PC-9 (cell line): ENCODE results near the gene EPHA4. TPM values are rescaled to one million over a fixed set of nuclear protein-coding genes. Genes with fewer than 3 reads are reported as not detected.

Experiments
- Bru-seq: library from RNA; stranded (reverse); fragments of 400-500 nt; gene quantifications from one replicate; lab custom pipeline; 2021; lab: Mats Ljungman, UMichigan
- BruChase-seq, 2 experiments: library from RNA; stranded (reverse); fragments of 400-500 nt; gene quantifications; one replicate each; lab custom pipeline; 2021; lab: Mats Ljungman, UMichigan
- BruUV-seq: library from RNA; stranded (reverse); fragments of 400-500 nt; replicated peaks from 2 replicates; lab custom pipeline; 2021; lab: Mats Ljungman, UMichigan
- CTCF ChIA-PET: fragments of 300-600 bp; sonication (Branson Sonifier 250); formaldehyde crosslinking; loops from one replicate; lab custom pipeline; 2022; ENCODE audit warnings: antibody characterized with exemption; lab: Charles Lee
- POLR2A ChIA-PET: fragments of 300-600 bp; sonication (Branson Sonifier 250); formaldehyde crosslinking; loops from one replicate; lab custom pipeline; 2022; ENCODE audit warnings: antibody characterized with exemption; ENCODE audit not compliant: unreplicated experiment; lab: Charles Lee
- DNase-seq, 2 experiments: peaks; one replicate each; pipeline versions ENCODE4 v3.0.0 to v3.0.0-alpha.2; 2015 to 2022; ENCODE audit warnings: mixed read lengths in 1 of 2
- H2AFZ ChIP-seq: fragments of 200-600 bp; sonication (generic); 2 replicates; pipeline ENCODE4 v1.8.1; 2017; ENCODE audit warnings: antibody characterized with exemption
- H3F3A ChIP-seq: fragments of 200-600 bp; sonication (generic); 2 replicates; pipeline ENCODE4 v1.8.1; 2017; ENCODE audit warnings: antibody characterized with exemption, mild to moderate bottlenecking, low read depth; ENCODE audit not compliant: insufficient read depth
- H3K27ac ChIP-seq: fragments of 200-600 bp; sonication (generic); 2 replicates; pipeline ENCODE4 v1.6.1; 2016; ENCODE audit warnings: mixed run types
- H3K27me3 ChIP-seq: fragments of 200-600 bp; sonication (generic); 2 replicates; pipeline ENCODE4 v1.6.1; 2016; ENCODE audit warnings: low read depth, mixed run types; ENCODE audit not compliant: insufficient read depth
- H3K36me3 ChIP-seq: fragments of 200-600 bp; sonication (generic); 2 replicates; pipeline ENCODE4 v1.6.1; 2016; ENCODE audit warnings: low read depth, mixed run types
- H3K4me1 ChIP-seq: fragments of 200-600 bp; sonication (generic); replicated peaks from 2 replicates; pipeline ENCODE4 v1.6.1; 2016; ENCODE audit warnings: mixed run types; ENCODE audit not compliant: insufficient read depth
- H3K4me2 ChIP-seq: fragments of 200-600 bp; sonication (generic); 2 replicates; pipeline ENCODE4 v1.6.1; 2017; ENCODE audit warnings: mixed run types
- H3K4me3 ChIP-seq: fragments of 200-600 bp; sonication (generic); 2 replicates; pipeline ENCODE4 v1.6.1; 2016; ENCODE audit warnings: mixed run types
- H3K79me2 ChIP-seq: fragments of 200-600 bp; sonication (generic); 2 replicates; pipeline ENCODE4 v1.6.1; 2017; ENCODE audit warnings: low read depth, mixed run types
- H3K9me2 ChIP-seq: fragments of 200-600 bp; sonication (generic); 2 replicates; pipeline ENCODE4 v1.8.1; 2017; ENCODE audit warnings: mild to moderate bottlenecking; ENCODE audit not compliant: insufficient read depth
- H3K9me3 ChIP-seq: fragments of 200-600 bp; sonication (generic); 2 replicates; pipeline ENCODE4 v1.8.1; 2016; ENCODE audit warnings: low read depth; ENCODE audit not compliant: insufficient read depth
- H4K20me1 ChIP-seq: fragments of 200-600 bp; sonication (generic); 2 replicates; pipeline ENCODE4 v1.8.1; 2017; ENCODE audit not compliant: insufficient read depth
- EZH2 ChIP-seq: fragments of 200-600 bp; sonication (generic); IDR thresholded peaks from 2 replicates; pipeline ENCODE4 v1.8.0; 2017; ENCODE audit warnings: antibody characterized with exemption, low read depth
- intact Hi-C: fragments of 100-400 bp; cut with micrococcal nuclease; formaldehyde crosslinking; loops from one replicate; pipeline ENCODE4 v1.10.0; 2022; ENCODE audit not compliant: unreplicated experiment
- long read RNA-seq: library from polyadenylated mRNA; stranded (forward); transcript quantifications from one replicate; pipeline ENCODE4 v2.0.0, GENCODE V29; 2022
- total RNA-seq: library from RNA; stranded (reverse); gene quantifications from 2 replicates; pipeline ENCODE4 v1.2.3, GENCODE V29; 2021
- TF ChIP-seq, protein P1 (sequence below): fragments of 200-600 bp; sonication (generic); conservative IDR thresholded peaks from 2 replicates; pipeline ENCODE4 v1.6.1; 2017; ENCODE audit warnings: mixed run types, antibody characterized with exemption, mild to moderate bottlenecking, moderate library complexity

EPHA4 gene
- total RNA-seq (10.6 and 21.3 TPM in 2 replicates), Bru-seq, nascent RNA (percentile 67 among the genes with signal in this experiment), BruChase-seq, experiment 1, labeled RNA remaining after a 2-hour chase (percentile 66 among the genes with signal in this experiment), BruChase-seq, experiment 2, labeled RNA remaining after a 6-hour chase (percentile 49 among the genes with signal in this experiment)
- long read RNA-seq, partial matches to known transcripts = 1 of 5 reads
- long read RNA-seq, other reads (novel, unspliced or antisense) = 4 of 5 reads

DNA sequence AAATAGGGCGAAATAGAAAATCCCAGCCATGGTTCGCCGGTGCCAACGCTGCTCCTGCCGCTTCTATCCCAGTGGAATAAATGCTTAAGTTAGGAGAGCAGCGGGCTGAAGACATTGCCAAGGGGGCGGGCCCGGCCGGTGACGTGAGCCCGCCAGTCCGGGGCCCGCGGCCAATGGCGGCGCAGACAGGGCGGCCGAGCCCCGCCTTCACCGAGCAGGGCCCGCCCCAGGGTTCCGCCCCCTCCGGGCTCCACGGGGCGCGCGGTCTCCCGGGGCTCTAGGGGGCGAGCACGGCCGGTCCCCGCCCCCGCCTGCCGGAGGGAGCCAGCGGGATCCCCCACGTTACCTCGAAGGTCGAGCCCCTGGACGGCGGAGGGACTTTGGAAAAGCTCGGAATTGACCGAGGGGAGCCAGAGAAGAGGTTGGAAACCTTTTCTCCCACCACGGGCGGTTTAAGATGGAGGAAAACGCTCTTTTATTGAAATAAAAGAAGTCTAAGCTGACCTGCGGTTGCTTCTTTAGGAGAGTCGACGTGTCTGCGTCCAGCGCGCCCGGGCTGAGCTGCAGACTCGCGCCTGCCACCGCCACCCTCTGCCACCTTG, at the start of gene EPHA4:
Gene EPHA4, minus strand, starts transcription at position 86 of the 602 bp plus-strand sequence. Its CDS starts 56 bp downstream, at position 30.
- peak within 1 kb of the TSS; percentile 87 for H3K4me3 ChIP-seq
- 0 out of 2 replicates have a peak, but pooled peaks cover 8% of the 10 kb centered on the region for H3K36me3 ChIP-seq
- intact Hi-C loops = loop anchor here (2.0 to 10.0 kb wide), 9 partner anchors 68 to 1478 kb away; no protein-coding TSS in a partner anchor
- H3K4me2 ChIP-seq = peak within 1 kb of the TSS; percentile 90
- CTCF ChIA-PET = interaction anchor here (0.7 to 1.8 kb wide), 3 partner anchors 13 to 424 kb away, joined by 3 to 10 read pairs (median 3); no protein-coding TSS in a partner anchor
- no peaks in the 10 kb centered on the region for H3K9me3 ChIP-seq
- H3K27ac ChIP-seq = peak within 1 kb of the TSS; percentile 51
- peak; percentile 87 to 97 for DNase-seq
- POLR2A ChIA-PET = interaction anchor here (0.6 kb wide), 3 partner anchors 10 to 335 kb away, joined by 3 to 4 read pairs (median 3); no protein-coding TSS in a partner anchor
- peaks cover 15% of the 10 kb centered on the region for H3K4me1 ChIP-seq
- no peak for TF ChIP-seq EZH2
- TF ChIP-seq, protein P1, sequence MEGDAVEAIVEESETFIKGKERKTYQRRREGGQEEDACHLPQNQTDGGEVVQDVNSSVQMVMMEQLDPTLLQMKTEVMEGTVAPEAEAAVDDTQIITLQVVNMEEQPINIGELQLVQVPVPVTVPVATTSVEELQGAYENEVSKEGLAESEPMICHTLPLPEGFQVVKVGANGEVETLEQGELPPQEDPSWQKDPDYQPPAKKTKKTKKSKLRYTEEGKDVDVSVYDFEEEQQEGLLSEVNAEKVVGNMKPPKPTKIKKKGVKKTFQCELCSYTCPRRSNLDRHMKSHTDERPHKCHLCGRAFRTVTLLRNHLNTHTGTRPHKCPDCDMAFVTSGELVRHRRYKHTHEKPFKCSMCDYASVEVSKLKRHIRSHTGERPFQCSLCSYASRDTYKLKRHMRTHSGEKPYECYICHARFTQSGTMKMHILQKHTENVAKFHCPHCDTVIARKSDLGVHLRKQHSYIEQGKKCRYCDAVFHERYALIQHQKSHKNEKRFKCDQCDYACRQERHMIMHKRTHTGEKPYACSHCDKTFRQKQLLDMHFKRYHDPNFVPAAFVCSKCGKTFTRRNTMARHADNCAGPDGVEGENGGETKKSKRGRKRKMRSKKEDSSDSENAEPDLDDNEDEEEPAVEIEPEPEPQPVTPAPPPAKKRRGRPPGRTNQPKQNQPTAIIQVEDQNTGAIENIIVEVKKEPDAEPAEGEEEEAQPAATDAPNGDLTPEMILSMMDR = peak; percentile 50; the same call in 1 of the 2 replicates
- no peaks in the 10 kb centered on the region for H4K20me1 ChIP-seq
- H3K79me2 ChIP-seq = peaks cover 15% of the 10 kb centered on the region
- TSS peak; percentile 52 for BruUV-seq
- no peaks in the 10 kb centered on the region for H3K27me3 ChIP-seq
- no peaks in the 10 kb centered on the region for H3K9me2 ChIP-seq
- peak within 1 kb of the TSS; percentile 98 for H2AFZ ChIP-seq
- H3F3A ChIP-seq = peaks cover 14% of the 10 kb centered on the region; the same call in 1 of the 2 replicates

DNA sequence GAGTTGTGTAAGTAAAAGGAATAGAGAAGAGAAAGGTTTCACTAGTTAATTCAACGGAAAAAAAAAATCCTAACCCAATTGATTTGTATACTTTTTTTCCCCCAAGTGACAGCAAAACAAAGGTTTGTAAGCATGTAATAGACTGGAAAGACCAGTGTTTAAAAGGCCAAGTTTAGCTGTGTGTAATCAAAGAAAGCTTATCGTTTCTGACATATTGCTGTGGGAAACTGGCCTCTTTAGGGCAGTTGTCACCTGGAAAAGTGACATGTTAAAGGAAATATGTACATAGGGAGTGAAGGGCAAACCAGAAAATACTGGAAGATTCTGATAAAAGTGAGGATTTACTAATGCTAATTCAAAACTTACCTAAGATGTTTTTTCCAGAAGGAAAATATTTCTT, 45.9 kb upstream of the EPHA4 start:
- POLR2A ChIA-PET = no interaction called here
- Histone ChIP-seq H4K20me1 (no peaks in the 10 kb centered on the region), H3K27ac (no peak overlapping the region), H3K4me1 (no peaks in the 10 kb centered on the region), H3K9me3 (no peaks in the 10 kb centered on the region), H3K4me2 (no peak overlapping the region), H3K36me3 (no peaks in the 10 kb centered on the region), H3K79me2 (no peaks in the 10 kb centered on the region), H2AFZ (no peak overlapping the region), H3K4me3 (no peak overlapping the region), H3F3A (no peaks in the 10 kb centered on the region), H3K9me2 (no peaks in the 10 kb centered on the region), H3K27me3 (no peaks in the 10 kb centered on the region)
- no TSS peak for BruUV-seq
- intact Hi-C loops = no loop called here
- TF ChIP-seq, protein P1 = no peak
- no peak for TF ChIP-seq EZH2
- CTCF ChIA-PET = interaction anchor here (0.7 kb wide), 1 partner anchor 297 kb away, joined by 3 read pairs; no protein-coding TSS in a partner anchor
- DNase-seq = no peak

- H3K27me3 ChIP-seq = no peaks in the 10 kb centered on the region
- H3K4me3 ChIP-seq = no peak overlapping the region
- H2AFZ ChIP-seq = no peak overlapping the region
- ChIA-PET CTCF (no interaction called here), POLR2A (no interaction called here)
- no peaks in the 10 kb centered on the region for H3K79me2 ChIP-seq
- H4K20me1 ChIP-seq = no peaks in the 10 kb centered on the region
- no peaks in the 10 kb centered on the region for H3K9me3 ChIP-seq
- no peaks in the 10 kb centered on the region for H3K9me2 ChIP-seq
- H3K4me2 ChIP-seq = no peak overlapping the region
- TF ChIP-seq, protein P1 = no peak
- TF ChIP-seq EZH2 = no peak
- no peaks in the 10 kb centered on the region for H3K36me3 ChIP-seq
- DNase-seq = no peak
- H3F3A ChIP-seq = no peaks in the 10 kb centered on the region
- no TSS peak for BruUV-seq
- H3K27ac ChIP-seq = no peak overlapping the region
- H3K4me1 ChIP-seq = no peaks in the 10 kb centered on the region
- intact Hi-C loops = no loop called here
Measured at GRCh38 chr2:221616561-221616960, 44.5 kb upstream of the EPHA4 start.
